Activated T-helper 9 cell treated with anti-CD3 and anti-CD28 coated beads, Interleukin-2, amount 50 U/mL, for 16 hours (primary cell): ENCODE data around the gene PDLIM1.

Experiments used
- DNase-seq: peaks from one replicate; pipeline ENCODE4 v3.0.0-alpha.2; 2020; ENCODE audit warnings: low read depth

Gene PDLIM1

GRCh38 chr10:95288303-95288702 is 2.5 kb downstream of the PDLIM1 start:
- no peak for DNase-seq

GRCh38 chr10:95287281-95287680 is 3.5 kb downstream of the PDLIM1 start:
- no peak for DNase-seq

- no peak for DNase-seq
These were observed 4.1 kb downstream of the PDLIM1 start for GRCh38 chr10:95286707-95287106.

GRCh38 chr10:95285556-95285955 is 5.2 kb downstream of the PDLIM1 start:
- no peak for DNase-seq

- DNase-seq = no peak
These were observed 6.0 kb downstream of the PDLIM1 start for GRCh38 chr10:95284807-95285206.

- DNase-seq = no peak
These were observed 8.7 kb downstream of the PDLIM1 start for GRCh38 chr10:95282107-95282506.

GRCh38 chr10:95281206-95281605 is 9.6 kb downstream of the PDLIM1 start:
- no peak for DNase-seq

- DNase-seq = no peak
These were observed 10.2 kb downstream of the PDLIM1 start for GRCh38 chr10:95280637-95281036.

- no peak for DNase-seq
These were observed 11.6 kb downstream of the PDLIM1 start for GRCh38 chr10:95279042-95279820.

GRCh38 chr10:95278061-95278988 is 12.5 kb downstream of the PDLIM1 start:
- no peak for DNase-seq

- DNase-seq = no peak
These were observed 13.2 kb downstream of the PDLIM1 start for GRCh38 chr10:95277614-95278013.

- no peak for DNase-seq
These were observed 13.6 kb downstream of the PDLIM1 start for GRCh38 chr10:95277201-95277570.

- no peak for DNase-seq
These were observed 14.2 kb downstream of the PDLIM1 start for GRCh38 chr10:95276367-95277200.

- no peak for DNase-seq
These were observed 15.0 kb downstream of the PDLIM1 start for GRCh38 chr10:95275726-95276366.

GRCh38 chr10:95273393-95274312 is 17.1 kb downstream of the PDLIM1 start:
- DNase-seq = no peak

- DNase-seq = no peak
These were observed 22.4 kb downstream of the PDLIM1 start for GRCh38 chr10:95268438-95268837.

- DNase-seq = no peak
These were observed 23.6 kb downstream of the PDLIM1 start for GRCh38 chr10:95267251-95267650.

GRCh38 chr10:95266674-95267095 is 24.1 kb downstream of the PDLIM1 start:
- no peak for DNase-seq

- DNase-seq = no peak
These were observed 25.2 kb downstream of the PDLIM1 start for GRCh38 chr10:95265572-95265971.

- DNase-seq = no peak
These were observed 26.4 kb downstream of the PDLIM1 start for GRCh38 chr10:95264227-95265051.
